NCI-H1694 (cell line): ENCODE data around the gene HLF.

ENCODE experiments used
- DNase-seq: peaks from one replicate; lab custom pipeline; 2025; lab: John Stamatoyannopoulos, UW

The HLF gene

DNA sequence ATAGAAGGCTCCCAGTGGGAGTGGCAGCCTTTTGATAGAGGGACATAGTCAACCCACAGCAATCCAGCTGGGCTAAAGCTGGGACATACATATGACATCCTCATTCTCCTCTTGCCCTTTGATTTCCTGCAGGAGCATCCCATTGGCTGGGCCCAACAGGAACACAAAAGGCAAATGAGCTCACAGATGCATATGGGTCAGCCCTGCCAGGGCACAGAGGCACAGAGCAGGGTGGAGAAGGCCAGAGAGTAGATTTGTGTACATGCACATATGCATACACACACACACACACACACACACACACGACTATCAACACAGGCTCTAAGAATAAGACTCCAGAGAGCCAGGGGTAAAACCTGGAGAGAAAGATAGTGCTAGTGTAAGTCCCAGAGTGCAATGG, 98.3 kb downstream of the HLF start:
- DNase-seq = no peak

DNA sequence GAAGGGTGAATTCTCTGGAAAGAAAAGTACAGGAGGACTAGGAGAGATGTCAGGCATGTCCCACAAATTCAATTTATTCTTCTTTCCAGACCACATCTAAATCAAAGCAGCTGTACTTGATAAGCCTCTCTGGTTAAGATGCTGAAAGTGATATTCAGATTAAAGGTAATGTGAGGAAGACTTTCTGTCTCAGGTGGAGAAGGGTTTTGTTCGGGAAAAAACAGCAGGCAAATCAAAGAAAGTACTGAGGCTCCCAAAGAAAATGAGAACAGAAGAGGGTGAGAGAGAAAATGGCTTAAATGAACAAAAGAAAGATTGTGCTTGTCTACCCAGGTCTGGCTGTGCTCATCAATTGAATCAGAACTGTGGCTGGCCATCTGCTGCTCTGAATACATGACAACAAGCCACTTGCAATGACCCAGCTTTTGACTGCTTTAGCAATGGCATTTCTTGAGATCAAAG, 101.3 kb downstream of the HLF start:
- DNase-seq = no peak

DNA sequence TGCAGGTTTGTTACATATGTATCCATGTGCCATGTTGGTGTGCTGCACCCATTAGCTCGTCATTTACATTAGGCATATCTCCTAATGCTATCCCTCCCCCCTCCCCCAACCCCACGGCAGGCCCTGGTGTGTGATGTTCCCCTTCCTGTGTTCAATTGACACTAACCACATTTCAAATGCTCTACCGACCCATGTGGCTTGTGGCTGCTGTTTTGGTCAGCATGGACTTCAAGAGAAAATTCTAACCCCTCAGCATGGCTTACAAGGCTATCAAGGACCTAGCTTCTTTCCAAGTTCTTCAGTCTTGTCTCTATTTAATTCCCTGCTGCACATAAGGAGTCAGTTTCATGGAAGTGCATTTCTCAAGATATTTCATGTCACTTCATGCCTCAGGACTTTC, 103.9 kb downstream of the HLF start:
- no peak for DNase-seq
